GM12875 (cell line): Measurements from ENCODE around the gene AKAP5.

Source experiments
- H3K4me3 ChIP-seq: one replicate; pipeline ENCODE4 v1.5.1; 2011; ENCODE audit warnings: low read depth, low read length, control low read depth
- TF ChIP-seq, protein P1 (sequence below): IDR thresholded peaks from 2 replicates; pipeline ENCODE4 v1.5.1; 2011; ENCODE audit warnings: low read depth, mild to moderate bottlenecking, control low read depth, inconsistent platforms, low read length, moderate library complexity, borderline replicate concordance; ENCODE audit not compliant: insufficient read depth

The AKAP5 gene

DNA sequence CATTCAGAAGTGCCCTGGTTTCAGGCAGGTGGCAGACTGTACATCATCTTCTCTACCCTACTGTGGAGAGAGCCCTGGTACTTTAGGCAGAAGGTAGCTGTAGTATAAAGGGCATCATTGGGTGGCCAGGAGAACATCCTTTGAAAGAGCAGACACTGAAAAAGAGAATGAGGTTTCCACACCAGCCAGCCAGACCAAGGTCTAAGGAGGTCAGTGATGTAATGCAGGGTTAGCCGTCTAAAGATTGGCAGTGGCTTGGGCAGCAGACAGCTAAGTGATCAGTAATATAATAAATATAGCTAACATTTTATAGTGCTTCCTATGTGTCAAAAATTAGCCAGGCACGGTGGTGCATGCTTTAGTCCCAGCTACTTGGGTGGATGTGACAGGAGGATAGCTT lies 26.3 kb downstream of the AKAP5 start:
- H3K4me3 ChIP-seq, result no peak overlapping the region
- TF ChIP-seq, protein P1, sequence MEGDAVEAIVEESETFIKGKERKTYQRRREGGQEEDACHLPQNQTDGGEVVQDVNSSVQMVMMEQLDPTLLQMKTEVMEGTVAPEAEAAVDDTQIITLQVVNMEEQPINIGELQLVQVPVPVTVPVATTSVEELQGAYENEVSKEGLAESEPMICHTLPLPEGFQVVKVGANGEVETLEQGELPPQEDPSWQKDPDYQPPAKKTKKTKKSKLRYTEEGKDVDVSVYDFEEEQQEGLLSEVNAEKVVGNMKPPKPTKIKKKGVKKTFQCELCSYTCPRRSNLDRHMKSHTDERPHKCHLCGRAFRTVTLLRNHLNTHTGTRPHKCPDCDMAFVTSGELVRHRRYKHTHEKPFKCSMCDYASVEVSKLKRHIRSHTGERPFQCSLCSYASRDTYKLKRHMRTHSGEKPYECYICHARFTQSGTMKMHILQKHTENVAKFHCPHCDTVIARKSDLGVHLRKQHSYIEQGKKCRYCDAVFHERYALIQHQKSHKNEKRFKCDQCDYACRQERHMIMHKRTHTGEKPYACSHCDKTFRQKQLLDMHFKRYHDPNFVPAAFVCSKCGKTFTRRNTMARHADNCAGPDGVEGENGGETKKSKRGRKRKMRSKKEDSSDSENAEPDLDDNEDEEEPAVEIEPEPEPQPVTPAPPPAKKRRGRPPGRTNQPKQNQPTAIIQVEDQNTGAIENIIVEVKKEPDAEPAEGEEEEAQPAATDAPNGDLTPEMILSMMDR, result no peak

DNA sequence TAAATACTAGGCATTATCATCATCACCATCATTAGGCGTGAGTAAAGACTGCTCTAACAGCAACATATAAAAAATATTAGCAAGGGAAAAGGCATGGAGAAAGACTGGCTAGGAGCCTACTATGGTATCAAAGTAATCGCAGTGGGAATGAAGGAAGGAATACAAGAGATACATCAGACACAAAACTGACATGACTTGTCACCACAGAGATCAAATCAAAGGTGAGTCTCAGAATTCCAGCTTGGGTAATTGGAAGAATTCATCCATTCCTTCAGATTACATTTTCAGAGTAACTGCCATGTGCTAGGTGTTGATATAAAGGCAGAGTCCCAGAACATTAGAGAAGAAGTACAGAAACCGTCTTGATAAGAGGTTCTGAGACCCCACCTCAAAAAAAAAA lies 28.2 kb downstream of the AKAP5 start:
- H3K4me3 ChIP-seq, result no peak overlapping the region
- TF ChIP-seq, protein P1, result no peak

DNA sequence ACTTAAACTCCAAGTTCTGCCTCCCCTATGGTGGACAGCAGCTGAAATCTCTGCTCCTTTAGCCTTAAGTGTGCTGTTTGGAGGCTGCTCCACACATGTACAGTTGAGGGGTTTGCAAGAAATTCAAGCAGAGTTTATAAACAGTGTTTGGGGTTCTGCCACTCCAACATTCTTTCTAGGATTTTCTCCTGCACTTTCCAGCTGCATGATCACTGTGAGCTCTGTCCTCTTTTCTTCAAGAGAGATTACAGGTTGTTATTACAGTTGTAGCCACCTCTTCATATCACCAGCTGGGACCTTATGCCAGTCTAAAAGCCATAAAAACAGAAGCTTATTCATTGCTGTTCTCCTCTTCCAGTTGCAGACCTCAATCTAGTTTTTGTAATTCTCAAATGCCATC lies 30.0 kb downstream of the AKAP5 start:
- H3K4me3 ChIP-seq, result no peak overlapping the region
- TF ChIP-seq, protein P1, result no peak

DNA sequence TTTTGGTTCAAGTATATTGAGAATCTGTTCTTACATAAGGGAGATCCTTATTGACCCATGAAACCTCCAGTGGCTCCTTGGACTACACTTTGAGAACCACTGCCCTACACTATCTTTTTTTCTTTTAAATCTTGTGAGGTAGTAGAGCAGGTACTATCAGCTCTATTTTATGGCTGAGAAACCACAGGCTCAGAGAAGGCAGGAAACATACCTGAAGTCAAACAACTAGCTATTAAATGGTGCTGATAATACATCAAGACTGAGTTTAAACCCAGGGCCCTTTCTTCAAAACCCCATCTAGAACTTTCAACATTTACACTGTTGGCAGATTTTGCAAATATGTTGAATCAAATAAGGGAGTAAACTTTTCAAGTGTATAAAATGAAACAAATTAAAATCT lies 31.5 kb downstream of the AKAP5 start:
- TF ChIP-seq, protein P1, result no peak
- no peak overlapping the region for H3K4me3 ChIP-seq

DNA sequence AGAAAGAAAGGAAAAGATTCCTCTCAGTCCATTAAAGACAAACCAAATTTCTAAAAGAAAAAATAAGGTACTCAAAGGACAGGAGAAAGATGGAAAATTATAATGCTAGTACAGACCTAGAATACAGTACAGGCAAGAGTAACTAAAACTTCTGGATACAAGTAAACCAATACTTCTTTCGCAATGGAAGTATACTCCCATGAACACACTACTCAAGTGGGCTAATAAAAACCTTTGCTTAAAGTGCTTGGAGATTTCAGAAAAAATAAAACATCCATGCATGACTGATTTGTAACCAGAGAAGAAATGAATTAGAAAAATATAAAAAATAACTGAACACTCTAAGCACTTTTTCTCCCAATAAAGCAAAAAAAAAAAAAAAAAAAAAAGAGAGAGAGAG lies 34.8 kb downstream of the AKAP5 start:
- TF ChIP-seq, protein P1, result no peak
- no peak overlapping the region for H3K4me3 ChIP-seq

DNA sequence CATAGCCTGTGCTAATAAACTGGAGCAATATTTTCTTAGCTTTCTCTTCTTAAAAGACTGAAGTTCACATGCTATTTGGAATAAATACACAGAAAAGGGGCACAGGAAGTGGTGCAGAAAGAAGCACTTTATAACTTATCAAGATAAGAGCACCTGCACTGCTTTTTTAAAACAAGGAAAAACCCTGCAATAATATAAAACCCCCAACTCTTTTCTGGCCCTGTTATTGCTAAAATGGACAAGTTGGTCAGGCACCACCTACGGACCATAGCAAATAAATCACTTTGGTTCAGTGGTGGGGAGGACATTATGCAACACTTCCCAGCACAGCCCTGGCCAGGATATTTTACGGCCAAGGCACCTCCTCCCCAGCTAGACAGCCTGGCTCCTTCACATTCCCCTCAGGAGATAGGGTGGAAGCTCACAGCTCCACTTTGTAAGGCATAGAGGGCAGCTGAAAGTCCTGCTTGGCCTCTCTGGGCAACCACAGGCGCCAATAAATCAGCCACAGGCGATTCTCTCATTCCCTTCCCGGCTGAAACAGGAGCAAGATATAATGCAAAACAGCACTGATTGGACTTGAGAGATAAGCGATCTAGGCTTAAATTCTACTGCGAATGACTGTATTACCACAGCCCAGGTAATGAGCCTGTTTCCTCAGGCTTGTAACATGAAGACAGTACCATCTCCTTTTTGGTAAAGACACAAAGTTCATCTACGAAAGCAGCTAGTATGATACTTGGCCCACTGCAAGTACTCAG lies 36.3 kb downstream of the AKAP5 start:
- peak overlapping the region; percentile 94 for H3K4me3 ChIP-seq
- TF ChIP-seq, protein P1, result no peak

DNA sequence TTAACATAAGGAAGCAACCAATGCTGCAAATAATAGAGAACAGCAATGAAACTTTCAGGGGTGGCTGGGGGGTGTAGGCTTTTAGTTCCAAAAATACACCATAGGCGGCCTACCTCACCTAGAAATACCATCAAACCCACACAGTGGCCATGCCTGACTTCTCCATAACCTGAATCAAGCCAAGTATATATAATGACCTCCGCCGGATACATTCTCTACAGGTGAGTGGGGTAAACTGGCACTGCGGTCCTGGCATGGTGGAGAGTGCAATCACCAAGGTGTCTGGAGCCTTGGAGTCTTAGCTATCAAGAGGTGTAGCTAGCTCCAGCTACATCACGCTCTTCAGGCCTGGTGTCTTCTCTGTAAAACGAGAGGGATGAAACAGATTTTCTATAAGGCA lies 37.2 kb downstream of the AKAP5 start:
- TF ChIP-seq, protein P1, result no peak
- H3K4me3 ChIP-seq, result peak overlapping the region; percentile 94
